SH-SY5Y (cell line): Measurements from ENCODE around the gene GPR156.

Experiments
- GATA2 ChIP-seq: IDR thresholded peaks from 2 replicates; pipeline ENCODE4 v1.6.1; 2011; ENCODE audit warnings: mild to moderate bottlenecking, low read depth, low read length
- GATA3 ChIP-seq: IDR thresholded peaks from 2 replicates; pipeline ENCODE4 v1.6.1; 2011; ENCODE audit warnings: low read depth, mild to moderate bottlenecking, low read length, moderate library complexity

- TF ChIP-seq GATA2, result no peak
- TF ChIP-seq GATA3, result no peak
Observed at GRCh38 chr3:120245386-120245785, 39.6 kb downstream of the GPR156 start.
